WTC11 (cell line): ENCODE results near the gene YBX2. TPM values are rescaled to one million over a fixed set of nuclear protein-coding genes. Genes with fewer than 3 reads are reported as not detected.

Experiments used
- ATAC-seq: fragments of 200-7000 bp; cut with Tn5 transposase; 2 replicates; pipeline ENCODE4 v1.10.0; 2021; ENCODE audit warnings: mild to moderate bottlenecking, moderate library complexity
- CTCF ChIA-PET: fragments of 300-600 bp; sonication (Branson Sonifier 250); formaldehyde crosslinking; loops from one replicate; lab custom pipeline; 2021; ENCODE audit warnings: antibody characterized with exemption; lab: Charles Lee
- POLR2A ChIA-PET: fragments of 350-600 bp; sonication (Branson Sonifier 250); formaldehyde crosslinking; loops from one replicate; lab custom pipeline; 2021; ENCODE audit warnings: antibody characterized with exemption; lab: Charles Lee
- DNase-seq: peaks from one replicate; pipeline ENCODE4 v3.0.0; 2021; ENCODE audit warnings: low spot score
- H3K27ac Mint-ChIP-seq: 2 replicates; pipeline ENCODE4 v1.8.0; 2021; ENCODE audit warnings: mixed read lengths
- H3K27me3 Mint-ChIP-seq: 2 replicates; pipeline ENCODE4 v1.8.0; 2021; ENCODE audit warnings: low read depth, mild to moderate bottlenecking, moderate library complexity, mixed read lengths
- H3K36me3 Mint-ChIP-seq: 2 replicates; pipeline ENCODE4 v1.8.0; 2021; ENCODE audit warnings: mixed read lengths
- H3K4me1 Mint-ChIP-seq: 2 replicates; pipeline ENCODE4 v1.8.0; 2022; ENCODE audit warnings: mixed read lengths
- H3K4me3 Mint-ChIP-seq: 2 replicates; pipeline ENCODE4 v1.8.0; 2021; ENCODE audit warnings: mild to moderate bottlenecking, moderate library complexity, mixed read lengths
- H3K9me3 Mint-ChIP-seq: 2 replicates; pipeline ENCODE4 v1.8.0; 2021; ENCODE audit warnings: mixed read lengths
- FOXJ3 ChIP-seq: sonication (generic); formaldehyde crosslinking; IDR thresholded peaks from 2 replicates; pipeline ENCODE4 v1.9.0; 2021; ENCODE audit warnings: missing genetic modification reagents, mild to moderate bottlenecking, borderline replicate concordance
- FOXK1 ChIP-seq: sonication (generic); formaldehyde crosslinking; IDR thresholded peaks from 2 replicates; pipeline ENCODE4 v1.8.0; 2022; ENCODE audit warnings: mild to moderate bottlenecking, moderate library complexity, missing genetic modification reagents
- FOXP1 ChIP-seq: sonication (generic); formaldehyde crosslinking; IDR thresholded peaks from 2 replicates; pipeline ENCODE4 v1.8.0; 2022; ENCODE audit warnings: missing genetic modification reagents, mild to moderate bottlenecking, moderate library complexity, borderline replicate concordance
- HMGA2 ChIP-seq: fragments of 250-450 bp; sonication (Bioruptor Pico); IDR thresholded peaks from 2 replicates; pipeline ENCODE4 v1.4.0; 2021; ENCODE audit warnings: mild to moderate bottlenecking, moderate library complexity
- NR2C2 ChIP-seq: sonication (generic); formaldehyde crosslinking; IDR thresholded peaks from 2 replicates; pipeline ENCODE4 v1.8.0; 2022; ENCODE audit warnings: mild to moderate bottlenecking, missing genetic modification reagents
- SP1 ChIP-seq: sonication (generic); formaldehyde crosslinking; conservative IDR thresholded peaks from 2 replicates; pipeline ENCODE4 v1.8.1; 2022; ENCODE audit warnings: missing genetic modification reagents
- ZNF219 ChIP-seq: sonication (generic); formaldehyde crosslinking; IDR thresholded peaks from 2 replicates; pipeline ENCODE4 v1.8.0; 2023; ENCODE audit warnings: missing genetic modification reagents, mild to moderate bottlenecking, borderline replicate concordance
- total RNA-seq: library from RNA; stranded (reverse); gene quantifications from 3 replicates; pipeline ENCODE4 v1.2.3, GENCODE V29; 2021
- TF ChIP-seq, protein P1 (sequence below): sonication (generic); formaldehyde crosslinking; IDR thresholded peaks from 2 replicates; pipeline ENCODE4 v1.8.0; 2022; ENCODE audit warnings: mild to moderate bottlenecking, missing genetic modification reagents
- TF ChIP-seq, protein P2 (sequence below): sonication (generic); formaldehyde crosslinking; IDR thresholded peaks from 2 replicates; pipeline ENCODE4 v1.8.0; 2022; ENCODE audit warnings: missing genetic modification reagents
- TF ChIP-seq, protein P3 (sequence below): sonication (generic); formaldehyde crosslinking; IDR thresholded peaks from 2 replicates; pipeline ENCODE4 v1.8.0; 2023; ENCODE audit warnings: missing genetic modification reagents, mild to moderate bottlenecking, borderline replicate concordance
- TF ChIP-seq, protein P4 (sequence below): sonication (generic); formaldehyde crosslinking; IDR thresholded peaks from 2 replicates; pipeline ENCODE4 v1.8.0; 2022; ENCODE audit warnings: mild to moderate bottlenecking, missing genetic modification reagents
- TF ChIP-seq, protein P5 (sequence below): fragments of 250-450 bp; sonication (Bioruptor Pico); IDR thresholded peaks from 2 replicates; pipeline ENCODE4 v1.9.0; 2021; ENCODE audit warnings: mild to moderate bottlenecking, borderline replicate concordance

The YBX2 gene
- total RNA-seq, 1 experiment from 2014 or later, result 26.8 TPM

DNA sequence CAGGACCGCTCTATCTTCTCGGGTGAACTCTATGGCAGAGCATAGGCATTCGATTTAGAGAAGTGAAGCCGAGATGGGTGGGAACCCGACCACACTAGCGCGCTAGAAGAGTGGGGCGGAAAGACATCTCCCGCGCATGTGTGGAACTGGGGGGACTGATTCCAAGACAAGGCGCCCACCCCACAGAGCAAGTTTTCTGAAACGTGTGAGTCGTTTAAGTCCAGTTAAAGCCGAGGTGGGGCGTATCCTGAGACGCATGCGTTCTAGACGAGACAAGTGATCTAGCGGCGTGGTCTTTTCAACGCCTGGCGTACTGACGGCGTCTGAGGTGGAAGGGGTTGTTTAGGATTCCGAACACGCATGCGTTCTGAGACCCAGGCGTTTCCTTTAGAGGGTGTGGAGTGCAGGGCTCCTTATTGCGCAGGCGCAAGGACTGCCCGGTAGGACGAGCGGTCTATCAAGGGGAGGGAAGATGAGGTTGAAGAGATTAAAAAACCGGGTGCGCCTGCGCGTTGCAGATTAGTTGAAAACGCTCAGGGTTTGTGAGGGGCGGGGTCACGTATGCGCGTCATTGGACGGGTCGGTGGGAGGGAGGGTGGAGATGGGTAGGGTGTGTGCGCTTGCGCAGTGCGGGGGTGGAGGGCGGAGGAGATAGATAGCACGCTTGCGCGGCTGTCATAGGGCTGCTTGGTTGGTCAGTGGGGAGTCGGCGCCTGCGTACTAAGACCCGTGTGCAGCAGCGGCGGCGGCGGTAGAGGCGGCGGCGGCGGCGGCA, 12.7 kb upstream of the YBX2 start, which contains the start of gene EIF5A:
Gene EIF5A, plus strand, starts transcription at position 718 of the 775 bp plus-strand sequence. CDS start 2,008 bp downstream, outside the sequence.
- Mint-ChIP-seq H3K9me3 (peaks cover 4% of the 10 kb centered on the region), H3K4me3 (peak within 1 kb of the TSS; percentile 89), H3K27ac (peak within 1 kb of the TSS; percentile 99), H3K36me3 (peaks cover 28% of the 10 kb centered on the region), H3K27me3 (peaks cover 15% of the 10 kb centered on the region), H3K4me1 (peaks cover 26% of the 10 kb centered on the region)
- ChIA-PET CTCF (interaction anchor here (2.0 kb wide), 1 partner anchor 26 kb away, joined by 7 read pairs; the partner anchor contains the start of gene SLC2A4), POLR2A (no interaction called here)
- ATAC-seq (peak; percentile 87), DNase-seq (peak; percentile 100)
- no peak for TF ChIP-seq FOXJ3 (CRISPR knock-in tag)
- TF ChIP-seq, protein P1, sequence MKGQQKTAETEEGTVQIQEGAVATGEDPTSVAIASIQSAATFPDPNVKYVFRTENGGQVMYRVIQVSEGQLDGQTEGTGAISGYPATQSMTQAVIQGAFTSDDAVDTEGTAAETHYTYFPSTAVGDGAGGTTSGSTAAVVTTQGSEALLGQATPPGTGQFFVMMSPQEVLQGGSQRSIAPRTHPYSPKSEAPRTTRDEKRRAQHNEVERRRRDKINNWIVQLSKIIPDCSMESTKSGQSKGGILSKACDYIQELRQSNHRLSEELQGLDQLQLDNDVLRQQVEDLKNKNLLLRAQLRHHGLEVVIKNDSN (CRISPR knock-in tag), result peak; percentile 30; the same call in 1 of the 2 replicates
- peak; percentile 69; the same call in 1 of the 2 replicates for TF ChIP-seq FOXK1
- peak; percentile 45 for TF ChIP-seq SP1
- TF ChIP-seq, protein P2, sequence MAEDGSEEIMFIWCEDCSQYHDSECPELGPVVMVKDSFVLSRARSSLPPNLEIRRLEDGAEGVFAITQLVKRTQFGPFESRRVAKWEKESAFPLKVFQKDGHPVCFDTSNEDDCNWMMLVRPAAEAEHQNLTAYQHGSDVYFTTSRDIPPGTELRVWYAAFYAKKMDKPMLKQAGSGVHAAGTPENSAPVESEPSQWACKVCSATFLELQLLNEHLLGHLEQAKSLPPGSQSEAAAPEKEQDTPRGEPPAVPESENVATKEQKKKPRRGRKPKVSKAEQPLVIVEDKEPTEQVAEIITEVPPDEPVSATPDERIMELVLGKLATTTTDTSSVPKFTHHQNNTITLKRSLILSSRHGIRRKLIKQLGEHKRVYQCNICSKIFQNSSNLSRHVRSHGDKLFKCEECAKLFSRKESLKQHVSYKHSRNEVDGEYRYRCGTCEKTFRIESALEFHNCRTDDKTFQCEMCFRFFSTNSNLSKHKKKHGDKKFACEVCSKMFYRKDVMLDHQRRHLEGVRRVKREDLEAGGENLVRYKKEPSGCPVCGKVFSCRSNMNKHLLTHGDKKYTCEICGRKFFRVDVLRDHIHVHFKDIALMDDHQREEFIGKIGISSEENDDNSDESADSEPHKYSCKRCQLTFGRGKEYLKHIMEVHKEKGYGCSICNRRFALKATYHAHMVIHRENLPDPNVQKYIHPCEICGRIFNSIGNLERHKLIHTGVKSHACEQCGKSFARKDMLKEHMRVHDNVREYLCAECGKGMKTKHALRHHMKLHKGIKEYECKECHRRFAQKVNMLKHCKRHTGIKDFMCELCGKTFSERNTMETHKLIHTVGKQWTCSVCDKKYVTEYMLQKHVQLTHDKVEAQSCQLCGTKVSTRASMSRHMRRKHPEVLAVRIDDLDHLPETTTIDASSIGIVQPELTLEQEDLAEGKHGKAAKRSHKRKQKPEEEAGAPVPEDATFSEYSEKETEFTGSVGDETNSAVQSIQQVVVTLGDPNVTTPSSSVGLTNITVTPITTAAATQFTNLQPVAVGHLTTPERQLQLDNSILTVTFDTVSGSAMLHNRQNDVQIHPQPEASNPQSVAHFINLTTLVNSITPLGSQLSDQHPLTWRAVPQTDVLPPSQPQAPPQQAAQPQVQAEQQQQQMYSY (CRISPR knock-in tag), result peak; percentile 52
- TF ChIP-seq, protein P3, sequence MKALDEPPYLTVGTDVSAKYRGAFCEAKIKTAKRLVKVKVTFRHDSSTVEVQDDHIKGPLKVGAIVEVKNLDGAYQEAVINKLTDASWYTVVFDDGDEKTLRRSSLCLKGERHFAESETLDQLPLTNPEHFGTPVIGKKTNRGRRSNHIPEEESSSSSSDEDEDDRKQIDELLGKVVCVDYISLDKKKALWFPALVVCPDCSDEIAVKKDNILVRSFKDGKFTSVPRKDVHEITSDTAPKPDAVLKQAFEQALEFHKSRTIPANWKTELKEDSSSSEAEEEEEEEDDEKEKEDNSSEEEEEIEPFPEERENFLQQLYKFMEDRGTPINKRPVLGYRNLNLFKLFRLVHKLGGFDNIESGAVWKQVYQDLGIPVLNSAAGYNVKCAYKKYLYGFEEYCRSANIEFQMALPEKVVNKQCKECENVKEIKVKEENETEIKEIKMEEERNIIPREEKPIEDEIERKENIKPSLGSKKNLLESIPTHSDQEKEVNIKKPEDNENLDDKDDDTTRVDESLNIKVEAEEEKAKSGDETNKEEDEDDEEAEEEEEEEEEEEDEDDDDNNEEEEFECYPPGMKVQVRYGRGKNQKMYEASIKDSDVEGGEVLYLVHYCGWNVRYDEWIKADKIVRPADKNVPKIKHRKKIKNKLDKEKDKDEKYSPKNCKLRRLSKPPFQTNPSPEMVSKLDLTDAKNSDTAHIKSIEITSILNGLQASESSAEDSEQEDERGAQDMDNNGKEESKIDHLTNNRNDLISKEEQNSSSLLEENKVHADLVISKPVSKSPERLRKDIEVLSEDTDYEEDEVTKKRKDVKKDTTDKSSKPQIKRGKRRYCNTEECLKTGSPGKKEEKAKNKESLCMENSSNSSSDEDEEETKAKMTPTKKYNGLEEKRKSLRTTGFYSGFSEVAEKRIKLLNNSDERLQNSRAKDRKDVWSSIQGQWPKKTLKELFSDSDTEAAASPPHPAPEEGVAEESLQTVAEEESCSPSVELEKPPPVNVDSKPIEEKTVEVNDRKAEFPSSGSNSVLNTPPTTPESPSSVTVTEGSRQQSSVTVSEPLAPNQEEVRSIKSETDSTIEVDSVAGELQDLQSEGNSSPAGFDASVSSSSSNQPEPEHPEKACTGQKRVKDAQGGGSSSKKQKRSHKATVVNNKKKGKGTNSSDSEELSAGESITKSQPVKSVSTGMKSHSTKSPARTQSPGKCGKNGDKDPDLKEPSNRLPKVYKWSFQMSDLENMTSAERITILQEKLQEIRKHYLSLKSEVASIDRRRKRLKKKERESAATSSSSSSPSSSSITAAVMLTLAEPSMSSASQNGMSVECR, result peak; percentile 71; the same call in 1 of the 2 replicates
- TF ChIP-seq NR2C2 (CRISPR knock-in tag), result no peak
- TF ChIP-seq, protein P4, sequence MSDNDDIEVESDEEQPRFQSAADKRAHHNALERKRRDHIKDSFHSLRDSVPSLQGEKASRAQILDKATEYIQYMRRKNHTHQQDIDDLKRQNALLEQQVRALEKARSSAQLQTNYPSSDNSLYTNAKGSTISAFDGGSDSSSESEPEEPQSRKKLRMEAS, result peak; percentile 80
- TF ChIP-seq, protein P5, sequence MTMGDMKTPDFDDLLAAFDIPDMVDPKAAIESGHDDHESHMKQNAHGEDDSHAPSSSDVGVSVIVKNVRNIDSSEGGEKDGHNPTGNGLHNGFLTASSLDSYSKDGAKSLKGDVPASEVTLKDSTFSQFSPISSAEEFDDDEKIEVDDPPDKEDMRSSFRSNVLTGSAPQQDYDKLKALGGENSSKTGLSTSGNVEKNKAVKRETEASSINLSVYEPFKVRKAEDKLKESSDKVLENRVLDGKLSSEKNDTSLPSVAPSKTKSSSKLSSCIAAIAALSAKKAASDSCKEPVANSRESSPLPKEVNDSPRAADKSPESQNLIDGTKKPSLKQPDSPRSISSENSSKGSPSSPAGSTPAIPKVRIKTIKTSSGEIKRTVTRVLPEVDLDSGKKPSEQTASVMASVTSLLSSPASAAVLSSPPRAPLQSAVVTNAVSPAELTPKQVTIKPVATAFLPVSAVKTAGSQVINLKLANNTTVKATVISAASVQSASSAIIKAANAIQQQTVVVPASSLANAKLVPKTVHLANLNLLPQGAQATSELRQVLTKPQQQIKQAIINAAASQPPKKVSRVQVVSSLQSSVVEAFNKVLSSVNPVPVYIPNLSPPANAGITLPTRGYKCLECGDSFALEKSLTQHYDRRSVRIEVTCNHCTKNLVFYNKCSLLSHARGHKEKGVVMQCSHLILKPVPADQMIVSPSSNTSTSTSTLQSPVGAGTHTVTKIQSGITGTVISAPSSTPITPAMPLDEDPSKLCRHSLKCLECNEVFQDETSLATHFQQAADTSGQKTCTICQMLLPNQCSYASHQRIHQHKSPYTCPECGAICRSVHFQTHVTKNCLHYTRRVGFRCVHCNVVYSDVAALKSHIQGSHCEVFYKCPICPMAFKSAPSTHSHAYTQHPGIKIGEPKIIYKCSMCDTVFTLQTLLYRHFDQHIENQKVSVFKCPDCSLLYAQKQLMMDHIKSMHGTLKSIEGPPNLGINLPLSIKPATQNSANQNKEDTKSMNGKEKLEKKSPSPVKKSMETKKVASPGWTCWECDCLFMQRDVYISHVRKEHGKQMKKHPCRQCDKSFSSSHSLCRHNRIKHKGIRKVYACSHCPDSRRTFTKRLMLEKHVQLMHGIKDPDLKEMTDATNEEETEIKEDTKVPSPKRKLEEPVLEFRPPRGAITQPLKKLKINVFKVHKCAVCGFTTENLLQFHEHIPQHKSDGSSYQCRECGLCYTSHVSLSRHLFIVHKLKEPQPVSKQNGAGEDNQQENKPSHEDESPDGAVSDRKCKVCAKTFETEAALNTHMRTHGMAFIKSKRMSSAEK, result no peak
- no peak for TF ChIP-seq HMGA2 (CRISPR knock-in tag)
- TF ChIP-seq FOXP1, result no peak
- no peak for TF ChIP-seq ZNF219 (CRISPR knock-in tag)
